Panc1 (cell line): ENCODE results near the gene COL5A1.

ENCODE experiments used
- POLR2AphosphoS5 ChIP-seq: IDR thresholded peaks from 2 replicates; pipeline ENCODE4 v1.6.1; 2012; ENCODE audit warnings: mild to moderate bottlenecking, low read depth, low read length, moderate library complexity
- SIN3A ChIP-seq: IDR thresholded peaks from 2 replicates; pipeline ENCODE4 v1.6.1; 2012; ENCODE audit warnings: low read depth, mild to moderate bottlenecking, low read length, moderate library complexity, borderline replicate concordance; ENCODE audit not compliant: insufficient read depth
- TF ChIP-seq, protein P1 (sequence below): fragments of 450-650 bp; IDR thresholded peaks from 2 replicates; pipeline ENCODE4 v1.5.1; 2017; ENCODE audit warnings: mild to moderate bottlenecking

DNA sequence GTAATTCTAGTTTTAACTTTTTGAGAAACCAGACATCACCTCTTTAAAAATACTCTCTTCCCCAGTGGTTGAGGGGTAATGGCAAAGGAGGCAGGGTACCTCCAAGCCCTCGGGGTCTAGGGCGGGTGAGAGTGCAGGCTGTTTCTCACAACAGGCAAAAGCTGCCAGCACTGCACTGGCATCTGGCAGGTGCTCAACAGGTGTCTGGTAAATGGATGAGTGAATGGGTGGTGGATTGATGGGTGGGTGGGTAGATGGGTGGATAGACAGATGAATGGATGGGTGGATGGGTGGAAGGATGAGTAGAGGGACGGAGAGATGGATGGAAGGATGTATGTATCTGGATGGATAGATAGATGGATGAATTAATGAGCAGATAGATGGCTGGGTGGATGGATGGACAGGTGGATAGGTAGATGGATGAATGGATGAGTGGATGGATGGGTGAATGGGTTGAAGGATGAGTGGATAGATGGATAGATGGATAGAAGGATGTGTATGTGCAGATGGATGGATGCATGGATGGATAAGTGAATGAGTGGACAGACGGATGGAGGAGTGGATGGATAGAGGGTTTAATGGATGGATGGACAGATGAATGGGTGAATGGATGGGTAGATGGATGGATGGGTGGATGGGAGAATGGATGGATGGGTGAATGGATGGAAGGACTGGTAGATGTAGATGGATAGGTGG lies 84.6 kb downstream of the COL5A1 start:
- TF ChIP-seq, protein P1, sequence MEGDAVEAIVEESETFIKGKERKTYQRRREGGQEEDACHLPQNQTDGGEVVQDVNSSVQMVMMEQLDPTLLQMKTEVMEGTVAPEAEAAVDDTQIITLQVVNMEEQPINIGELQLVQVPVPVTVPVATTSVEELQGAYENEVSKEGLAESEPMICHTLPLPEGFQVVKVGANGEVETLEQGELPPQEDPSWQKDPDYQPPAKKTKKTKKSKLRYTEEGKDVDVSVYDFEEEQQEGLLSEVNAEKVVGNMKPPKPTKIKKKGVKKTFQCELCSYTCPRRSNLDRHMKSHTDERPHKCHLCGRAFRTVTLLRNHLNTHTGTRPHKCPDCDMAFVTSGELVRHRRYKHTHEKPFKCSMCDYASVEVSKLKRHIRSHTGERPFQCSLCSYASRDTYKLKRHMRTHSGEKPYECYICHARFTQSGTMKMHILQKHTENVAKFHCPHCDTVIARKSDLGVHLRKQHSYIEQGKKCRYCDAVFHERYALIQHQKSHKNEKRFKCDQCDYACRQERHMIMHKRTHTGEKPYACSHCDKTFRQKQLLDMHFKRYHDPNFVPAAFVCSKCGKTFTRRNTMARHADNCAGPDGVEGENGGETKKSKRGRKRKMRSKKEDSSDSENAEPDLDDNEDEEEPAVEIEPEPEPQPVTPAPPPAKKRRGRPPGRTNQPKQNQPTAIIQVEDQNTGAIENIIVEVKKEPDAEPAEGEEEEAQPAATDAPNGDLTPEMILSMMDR, result no peak
- TF ChIP-seq SIN3A (no peak), POLR2AphosphoS5 (no peak)
